K562 (cell line): ENCODE data around the gene TDRD6. TPM values are rescaled to one million over a fixed set of nuclear protein-coding genes. Genes with fewer than 3 reads are reported as not detected.

Experiments
- ATAC-seq: fragments of 200-7000 bp; cut with Tn5 transposase; 3 replicates; pipeline ENCODE4 v1.9.1; 2020; ENCODE audit warnings: moderate library complexity
- BruUV-seq: library from RNA; stranded (reverse); fragments of 400-500 nt; replicated peaks from 2 replicates; lab custom pipeline; 2021; lab: Mats Ljungman, UMichigan
- CTCF ChIA-PET: fragments of 300-600 bp; formaldehyde crosslinking; extraction: SDS; loops from one replicate; lab custom pipeline; 2021; ENCODE audit warnings: low intra/inter-chr PET ratio; lab: Yijun Ruan, JAX
- POLR2A ChIA-PET: fragments of 300-600, 350-650 bp; sonication (Branson Sonifier 250); formaldehyde crosslinking; extraction: SDS; loops from one replicate; lab custom pipeline; 2021; ENCODE audit warnings: antibody characterized with exemption, inconsistent platforms; lab: Yijun Ruan, JAX
- DNase-seq, 4 experiments: peaks; one replicate each; pipeline versions ENCODE4 v3.0.0 to v3.0.0-alpha.2; 2011 to 2018; ENCODE audit warnings: low spot score in 3 of 4, mixed read lengths in 3 of 4; ENCODE audit errors: extremely low read depth in 1 of 4
- FAIRE-seq: peaks from 2 replicates; lab custom pipeline; 2011; peaks lifted over from hg19 to GRCh38; lab: Jason Lieb, UNC
- H2AFZ ChIP-seq: 2 replicates; pipeline ENCODE4 v1.6.0; 2011; ENCODE audit warnings: low read depth, low read length, control low read depth, inconsistent platforms
- H3K27ac ChIP-seq: fragments of 200-600 bp; 3 replicates; pipeline ENCODE4 v1.8.0; 2011; ENCODE audit warnings: low read depth, mild to moderate bottlenecking, control low read depth, inconsistent platforms, low read length, moderate library complexity, mixed read lengths; ENCODE audit errors: extremely low read depth
- H3K27me3 ChIP-seq, 2 experiments: fragments of 300-600 bp in 1 of 2; 2 replicates in 1 of 2; 3 replicates in 1 of 2; pipeline versions ENCODE4 v1.6.0 to v1.8.0; 2011; ENCODE audit warnings: inconsistent platforms in 2 of 2, low read length in 2 of 2, mild to moderate bottlenecking in 1 of 2, mixed read lengths in 1 of 2, moderate library complexity in 1 of 2; ENCODE audit not compliant: control insufficient read depth in 2 of 2, insufficient read depth in 2 of 2
- H3K36me3 ChIP-seq: fragments of 300-600 bp; 3 replicates; pipeline ENCODE4 v1.8.0; 2011; ENCODE audit warnings: mild to moderate bottlenecking, low read length, inconsistent platforms; ENCODE audit not compliant: control insufficient read depth, insufficient read depth
- H3K4me1 ChIP-seq, 2 experiments: fragments of 200-600 bp in 1 of 2; replicated peaks in 1 of 2; 2 replicates in 1 of 2; 3 replicates in 1 of 2; pipeline versions ENCODE4 v1.5.1 to v1.8.0; 2011; ENCODE audit warnings: inconsistent platforms in 2 of 2, low read length in 2 of 2, mild to moderate bottlenecking in 1 of 2, mixed read lengths in 1 of 2, moderate library complexity in 1 of 2; ENCODE audit not compliant: control insufficient read depth in 2 of 2, insufficient read depth in 2 of 2
- H3K4me2 ChIP-seq: 2 replicates; pipeline ENCODE4 v1.6.1; 2011; ENCODE audit warnings: low read length, control low read depth, inconsistent platforms, mixed read lengths; ENCODE audit not compliant: insufficient read depth
- H3K4me3 ChIP-seq: fragments of 200-600 bp; sonication (generic), shearing (Covaris generic); 2 replicates; pipeline ENCODE4 v1.5.1; 2016; ENCODE audit warnings: control low read depth, inconsistent platforms
- H3K79me2 ChIP-seq: fragments of 200-600 bp; 3 replicates; pipeline ENCODE4 v1.8.0; 2011; ENCODE audit warnings: low read length, inconsistent platforms; ENCODE audit not compliant: control insufficient read depth, insufficient read depth
- H3K9ac ChIP-seq, 2 experiments: 2 replicates each; pipeline versions ENCODE4 v1.6.0 to v1.6.1; 2011; ENCODE audit warnings: low read depth in 2 of 2, low read length in 2 of 2, control low read depth in 1 of 2, inconsistent platforms in 1 of 2, mild to moderate bottlenecking in 1 of 2, mixed read lengths in 1 of 2; ENCODE audit not compliant: insufficient read depth in 1 of 2
- H3K9me1 ChIP-seq: one replicate; pipeline ENCODE4 v1.6.0; 2011; ENCODE audit warnings: inconsistent platforms, mild to moderate bottlenecking, low read length, moderate library complexity; ENCODE audit not compliant: control insufficient read depth, insufficient read depth
- H3K9me3 ChIP-seq: replicated peaks from 2 replicates; pipeline ENCODE4 v1.5.1; 2011; ENCODE audit warnings: low read depth, low read length, inconsistent platforms; ENCODE audit not compliant: control insufficient read depth, insufficient read depth
- H4K20me1 ChIP-seq: replicated peaks from 2 replicates; pipeline ENCODE4 v1.6.1; 2011; ENCODE audit warnings: low read length, inconsistent platforms, mixed read lengths; ENCODE audit not compliant: control insufficient read depth, insufficient read depth
- CBX5 ChIP-seq: IDR thresholded peaks from 2 replicates; pipeline ENCODE4 v1.6.1; 2014; ENCODE audit warnings: low read depth, borderline replicate concordance
- CBX8 ChIP-seq: fragments of 200-600 bp; sonication (generic); IDR thresholded peaks from 2 replicates; pipeline ENCODE4 v1.6.1; 2012; ENCODE audit warnings: borderline replicate concordance, mixed run types, low read depth, mild to moderate bottlenecking, moderate library complexity, mixed read lengths, low read length, control low read depth, inconsistent platforms; ENCODE audit not compliant: poor library complexity, severe bottlenecking; ENCODE audit errors: extremely low read depth
- GATAD2B ChIP-seq: fragments of 450-650 bp; IDR thresholded peaks from 2 replicates; pipeline ENCODE4 v1.6.1; 2017; ENCODE audit warnings: mild to moderate bottlenecking, borderline replicate concordance
- HDAC2 ChIP-seq: fragments of 450-650 bp; IDR thresholded peaks from 2 replicates; pipeline ENCODE4 v1.6.1; 2016; ENCODE audit warnings: mild to moderate bottlenecking
- NEUROD1 ChIP-seq: fragments of 150-350 bp; IDR thresholded peaks from 2 replicates; pipeline ENCODE4 v1.6.1; 2014; ENCODE audit warnings: borderline replicate concordance, low read length, low read depth; ENCODE audit not compliant: partially characterized antibody
- NFIC ChIP-seq: fragments of 450-650 bp; IDR thresholded peaks from 2 replicates; pipeline ENCODE4 v1.6.1; 2017; ENCODE audit warnings: mild to moderate bottlenecking, inconsistent platforms
- NR2C2 ChIP-seq, 2 experiments: fragments of 200-800 bp in 1 of 2; sonication (Bioruptor generic) in 1 of 2; sonication (generic) in 1 of 2; formaldehyde crosslinking in 1 of 2; IDR thresholded peaks; 2 replicates each; pipeline versions ENCODE4 v1.6.1 to v1.8.0; 2016 to 2022; ENCODE audit warnings: mild to moderate bottlenecking in 1 of 2, missing compliant biosample characterization in 1 of 2, missing genetic modification characterization in 1 of 2, missing genetic modification reagents in 1 of 2
- POLR2B ChIP-seq: fragments of 450-650 bp; IDR thresholded peaks from 2 replicates; pipeline ENCODE4 v1.6.1; 2018; ENCODE audit warnings: low read depth; ENCODE audit not compliant: partially characterized antibody
- POLR3G ChIP-seq: IDR thresholded peaks from 2 replicates; pipeline ENCODE4 v1.6.1; 2011; ENCODE audit not compliant: insufficient read length, insufficient replicate concordance; ENCODE audit errors: extremely low read depth
- RBM25 ChIP-seq: fragments of 200-400 bp; formaldehyde crosslinking; IDR thresholded peaks from 2 replicates; pipeline ENCODE4 v1.6.1; 2018; ENCODE audit warnings: low read length, low read depth, moderate library complexity; ENCODE audit not compliant: severe bottlenecking
- SMAD4 ChIP-seq: fragments of 250-450 bp; sonication (Bioruptor Pico); conservative IDR thresholded peaks from 2 replicates; pipeline ENCODE4 v1.8.0; 2021; ENCODE audit warnings: inconsistent platforms, mild to moderate bottlenecking, moderate library complexity
- TEAD4 ChIP-seq, 2 experiments: sonication (generic) in 1 of 2; formaldehyde crosslinking in 1 of 2; IDR thresholded peaks; 2 replicates each; pipeline versions ENCODE4 v1.6.1 to v1.8.0; 2012 to 2022; ENCODE audit warnings: borderline replicate concordance in 1 of 2, inconsistent platforms in 1 of 2, low read length in 1 of 2, mild to moderate bottlenecking in 1 of 2, missing genetic modification reagents in 1 of 2
- ZC3H4 ChIP-seq: sonication (generic); formaldehyde crosslinking; IDR thresholded peaks from 2 replicates; pipeline ENCODE4 v1.9.0; 2021; ENCODE audit warnings: missing genetic modification reagents, borderline replicate concordance
- ZFP1 ChIP-seq: fragments of 450-650 bp; formaldehyde crosslinking; IDR thresholded peaks from 2 replicates; pipeline ENCODE4 v1.4.0; 2020; ENCODE audit warnings: mild to moderate bottlenecking, mixed read lengths
- ZFPM2 ChIP-seq: fragments of 250-450 bp; sonication (Bioruptor Pico); IDR thresholded peaks from 2 replicates; pipeline ENCODE4 v1.5.1; 2022; ENCODE audit warnings: mild to moderate bottlenecking
- WGBS: fragments of 100-300 bp; shearing (Covaris generic); methylation state at CpG from one replicate; pipeline ENCODE4 v1.1.6; 2016; ENCODE audit warnings: low coverage, mixed read lengths; ENCODE audit not compliant: insufficient coverage; ENCODE audit errors: missing lambda C conversion rate; 5-methylcytosine and 5-hydroxymethylcytosine counted together
- in situ Hi-C: fragments of 300-500 bp; cut with MboI; formaldehyde crosslinking; loops from 4 replicates; pipeline ENCODE4 v1.15.0; 2018; ENCODE audit warnings: inconsistent platforms, mixed read lengths
- intact Hi-C: fragments of 100-400 bp; cut with micrococcal nuclease; formaldehyde crosslinking; loops from 2 replicates; pipeline ENCODE4 v1.14.2; 2022
- polyA plus RNA-seq, 8 experiments: library from polyadenylated mRNA; depleted of rRNA in 4 of 8; stranded (reverse) in 5 of 8; unstranded in 3 of 8; fragments of >200 nt; fragmentation: Nextera tagmentation in 2 of 8; fragmentation: Illumina TruSeq in 1 of 8; extraction: Ambion mirVana in 2 of 8; extraction: Trizol in 1 of 8; gene quantifications; 2 replicates each; pipeline versions ENCODE4 v1.2.1 to v1.2.3, GENCODE V29; 2011 to 2014; ENCODE audit warnings: inconsistent platforms in 1 of 8, missing spikeins in 1 of 8
- total RNA-seq, 7 experiments: library from RNA; depleted of rRNA in 6 of 7; stranded (reverse); fragments of >200 nt in 6 of 7; fragmentation: Illumina TruSeq in 2 of 7; extraction: Trizol in 2 of 7; gene quantifications; 2 replicates each; pipeline versions ENCODE4 v1.2.1 to v1.2.3, GENCODE V29; 2011 to 2021; ENCODE audit warnings: low replicate concordance in 1 of 7
- TF ChIP-seq, protein P1 (sequence below): fragments of 450-650 bp; formaldehyde crosslinking; IDR thresholded peaks from 2 replicates; pipeline ENCODE4 v1.4.0; 2022; ENCODE audit warnings: mild to moderate bottlenecking, moderate library complexity

Gene TDRD6
- total and polyA plus RNA-seq, 9 of the 15 experiments (the other 6 are each of a cell fraction or from before 2014, with no cell fraction given): under 0.01 to 0.53 (median 0.14) TPM; not detected in 1

DNA sequence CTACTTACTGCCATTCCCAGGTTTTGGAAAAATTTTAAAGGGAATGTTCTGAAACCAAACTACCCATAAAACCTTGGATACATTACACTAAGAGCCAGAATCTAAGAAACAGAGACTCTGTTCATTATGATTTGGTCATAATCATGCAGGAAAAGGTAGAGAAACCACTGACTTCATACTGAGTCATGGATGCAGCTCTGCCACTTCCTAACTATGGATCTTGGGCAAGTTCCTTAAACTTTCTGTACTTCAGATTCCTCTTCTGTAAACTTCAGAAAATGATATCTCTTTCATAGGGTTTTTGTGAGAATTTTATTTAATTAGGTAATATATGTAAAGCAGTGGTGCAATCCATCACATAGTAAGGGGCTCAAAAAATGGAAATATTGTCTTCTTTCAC is 27.5 kb downstream of the TDRD6 start:
- H3K4me1 ChIP-seq: no peaks in the 10 kb centered on the region
- no peak overlapping the region for H3K9ac ChIP-seq
- in situ Hi-C loops: no loop called here
- no peak for DNase-seq
- intact Hi-C loops: no loop called here
- no peak overlapping the region for H2AFZ ChIP-seq
- TF ChIP-seq NEUROD1: no peak
- no peak for TF ChIP-seq ZC3H4
- TF ChIP-seq, protein P1, sequence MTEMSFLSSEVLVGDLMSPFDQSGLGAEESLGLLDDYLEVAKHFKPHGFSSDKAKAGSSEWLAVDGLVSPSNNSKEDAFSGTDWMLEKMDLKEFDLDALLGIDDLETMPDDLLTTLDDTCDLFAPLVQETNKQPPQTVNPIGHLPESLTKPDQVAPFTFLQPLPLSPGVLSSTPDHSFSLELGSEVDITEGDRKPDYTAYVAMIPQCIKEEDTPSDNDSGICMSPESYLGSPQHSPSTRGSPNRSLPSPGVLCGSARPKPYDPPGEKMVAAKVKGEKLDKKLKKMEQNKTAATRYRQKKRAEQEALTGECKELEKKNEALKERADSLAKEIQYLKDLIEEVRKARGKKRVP: no peak
- no peak for TF ChIP-seq POLR2B
- TF ChIP-seq TEAD4 (IDR thresholded peaks at IDR 0.05; ENCODE audit: low read length): no peak
- no peak for TF ChIP-seq TEAD4 (CRISPR knock-in tag; IDR thresholded peaks at IDR 0.05; ENCODE audit: borderline replicate concordance)
- no TSS peak for BruUV-seq
- H3K9me3 ChIP-seq: no peaks in the 10 kb centered on the region
- POLR2A ChIA-PET: no interaction called here
- no peaks in the 10 kb centered on the region for H3K9me1 ChIP-seq
- H4K20me1 ChIP-seq: no peaks in the 10 kb centered on the region
- H3K36me3 ChIP-seq: no peaks in the 10 kb centered on the region
- H3K79me2 ChIP-seq: no peaks in the 10 kb centered on the region
- no peak for ATAC-seq
- no peak overlapping the region for H3K4me2 ChIP-seq
- no peak for FAIRE-seq
- H3K27me3 ChIP-seq: no peaks in the 10 kb centered on the region
- no peak overlapping the region for H3K27ac ChIP-seq
- H3K4me3 ChIP-seq: no peak overlapping the region
- CTCF ChIA-PET: no interaction called here

DNA sequence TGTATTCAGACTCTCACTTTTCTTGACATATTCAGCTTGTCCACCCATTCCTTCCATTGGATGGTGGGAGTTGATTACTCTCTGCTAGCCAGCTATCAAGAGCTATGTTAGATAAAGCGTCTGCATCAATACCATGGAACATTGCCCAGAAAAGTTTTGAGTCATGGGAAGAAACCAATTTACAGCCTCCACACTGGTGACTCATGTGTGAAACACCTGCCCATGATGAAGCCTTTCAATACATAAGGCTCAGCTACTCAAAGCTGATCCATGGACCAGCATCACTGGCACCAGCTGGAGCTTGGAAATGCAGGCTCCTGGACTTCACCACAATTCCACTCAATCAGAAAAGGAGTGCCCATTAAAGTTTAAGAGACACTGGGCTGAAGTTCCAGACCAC is 31.4 kb downstream of the TDRD6 start:
- FAIRE-seq (no peak), ATAC-seq (no peak), DNase-seq (no peak)
- no peaks in the 10 kb centered on the region for H3K9me1 ChIP-seq
- no peaks in the 10 kb centered on the region for H3K9me3 ChIP-seq
- H3K79me2 ChIP-seq: no peaks in the 10 kb centered on the region
- ChIA-PET CTCF (no interaction called here), POLR2A (interaction anchor here (0.7 kb wide), 1 partner anchor 277 kb away, joined by 3 read pairs; no protein-coding TSS in a partner anchor)
- no peaks in the 10 kb centered on the region for H4K20me1 ChIP-seq
- no peaks in the 10 kb centered on the region for H3K36me3 ChIP-seq
- intact Hi-C loops (no loop called here), in situ Hi-C loops (no loop called here)
- H3K4me2 ChIP-seq: no peak overlapping the region
- no peak overlapping the region for H3K9ac ChIP-seq
- no peaks in the 10 kb centered on the region for H3K27me3 ChIP-seq
- 0% methylated on average over 1 of the region's 1 CpG for WGBS
- no peak overlapping the region for H2AFZ ChIP-seq
- H3K4me3 ChIP-seq: no peak overlapping the region
- BruUV-seq: no TSS peak
- H3K27ac ChIP-seq: no peak overlapping the region
- H3K4me1 ChIP-seq: no peaks in the 10 kb centered on the region
- TF ChIP-seq CBX5: no peak
- TF ChIP-seq NEUROD1: no peak
- TF ChIP-seq POLR3G: no peak
- TF ChIP-seq NR2C2 (CRISPR knock-in tag; IDR thresholded peaks at IDR 0.05): no peak
- TF ChIP-seq NR2C2 (tag; IDR thresholded peaks at IDR 0.05): no peak
- no peak for TF ChIP-seq SMAD4 (CRISPR knock-in tag)
- no peak for TF ChIP-seq ZFPM2 (CRISPR knock-in tag)
- TF ChIP-seq GATAD2B: no peak
- TF ChIP-seq NFIC: no peak
- no peak for TF ChIP-seq CBX8
- no peak for TF ChIP-seq HDAC2
- no peak for TF ChIP-seq RBM25
- no peak for TF ChIP-seq ZFP1
